HG02763 (cell line): Measurements from ENCODE around the gene NAV2.

Source experiments
- ATAC-seq: cut with Tn5 transposase; IDR thresholded peaks from one replicate; pipeline ENCODE4 v1.9.1; 2021; ENCODE audit warnings: mild to moderate bottlenecking, moderate library complexity; ENCODE audit not compliant: unreplicated experiment

Gene NAV2

DNA sequence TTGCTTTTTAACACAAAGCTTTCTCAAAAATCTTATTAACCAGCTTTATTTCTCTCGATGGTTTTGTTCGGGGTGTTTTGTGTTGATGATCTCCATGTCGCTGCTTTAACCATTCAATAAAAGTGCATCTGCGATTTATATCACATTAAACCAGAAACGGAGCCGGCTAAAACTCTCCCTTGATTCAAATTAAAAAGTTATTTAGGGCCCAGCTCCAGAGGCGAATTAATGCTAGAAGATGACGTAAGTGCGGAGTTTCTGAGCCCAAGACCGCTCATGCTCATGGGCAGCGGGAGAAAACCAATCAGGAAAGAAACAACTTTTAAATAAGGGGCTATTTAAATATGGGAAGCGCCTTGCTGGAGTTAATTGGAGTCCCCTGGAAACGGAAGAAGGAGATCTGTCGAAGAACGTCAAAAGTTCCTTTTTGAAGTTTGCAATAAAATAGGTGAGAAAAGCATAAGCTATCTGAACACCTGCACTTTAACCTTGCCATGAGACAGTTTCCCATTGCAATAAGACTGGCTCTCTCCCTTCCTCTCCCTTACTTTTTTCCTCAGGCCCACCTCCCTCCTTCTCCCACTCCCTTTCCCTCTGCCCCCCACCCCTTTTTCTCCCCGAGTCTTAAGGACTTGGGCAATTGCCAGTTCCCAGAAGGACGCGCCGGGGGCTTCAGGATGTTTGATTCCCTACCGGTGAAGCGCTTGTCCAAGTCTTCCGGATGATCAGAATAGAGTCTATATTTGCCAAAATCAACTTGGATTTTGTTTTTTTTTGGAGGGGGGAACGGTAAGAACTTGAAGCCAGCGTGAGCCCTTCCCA lies 449.5 kb downstream of the NAV2 start:
- ATAC-seq, result no peak

DNA sequence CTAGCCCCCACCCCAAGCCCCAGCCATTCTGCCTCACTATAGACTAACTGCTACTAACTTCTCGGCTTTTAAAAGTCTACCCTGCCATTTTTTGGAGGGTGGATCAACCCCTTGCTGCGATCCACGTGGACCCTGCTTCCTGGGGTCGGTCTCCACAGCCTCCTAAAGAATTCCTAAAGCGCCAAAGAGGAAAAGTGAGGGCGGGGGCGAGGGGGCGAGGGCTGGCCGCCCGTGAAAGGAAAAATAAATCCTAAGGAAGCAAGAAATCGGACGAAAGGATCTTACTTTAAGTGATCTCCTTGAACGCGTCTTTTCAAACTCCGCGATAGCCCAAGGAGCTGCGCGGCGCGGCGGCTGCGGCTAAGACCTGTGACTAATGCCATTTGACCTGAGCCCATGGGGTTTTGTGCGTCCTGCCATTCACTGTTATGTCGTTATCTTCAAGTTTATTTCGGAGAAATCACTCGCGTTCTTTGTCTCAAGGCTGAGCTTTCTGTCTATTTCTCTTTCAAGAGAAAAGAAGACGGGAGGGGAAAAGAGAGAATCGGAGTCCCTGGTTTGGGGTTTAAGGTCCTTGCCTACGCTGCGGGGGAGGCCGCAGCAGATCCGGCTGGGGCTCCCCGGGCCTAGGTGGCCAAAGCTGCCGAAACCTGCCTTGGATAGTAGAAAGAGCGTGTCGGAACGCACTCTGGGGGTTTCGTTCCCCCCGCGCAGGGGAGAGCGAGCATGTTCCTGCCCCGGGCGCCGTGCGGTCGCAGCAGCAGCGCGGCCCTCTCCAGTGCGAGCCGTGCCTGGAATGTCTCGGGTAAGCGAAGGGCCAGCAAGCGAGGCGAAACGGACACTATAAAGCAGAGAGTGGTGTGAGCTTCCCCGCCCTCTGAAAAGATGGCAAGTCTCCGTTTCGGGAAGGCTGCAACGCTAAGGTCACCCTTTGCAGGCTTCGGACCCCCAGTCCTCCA lies 450.5 kb downstream of the NAV2 start:
- ATAC-seq, result no peak

DNA sequence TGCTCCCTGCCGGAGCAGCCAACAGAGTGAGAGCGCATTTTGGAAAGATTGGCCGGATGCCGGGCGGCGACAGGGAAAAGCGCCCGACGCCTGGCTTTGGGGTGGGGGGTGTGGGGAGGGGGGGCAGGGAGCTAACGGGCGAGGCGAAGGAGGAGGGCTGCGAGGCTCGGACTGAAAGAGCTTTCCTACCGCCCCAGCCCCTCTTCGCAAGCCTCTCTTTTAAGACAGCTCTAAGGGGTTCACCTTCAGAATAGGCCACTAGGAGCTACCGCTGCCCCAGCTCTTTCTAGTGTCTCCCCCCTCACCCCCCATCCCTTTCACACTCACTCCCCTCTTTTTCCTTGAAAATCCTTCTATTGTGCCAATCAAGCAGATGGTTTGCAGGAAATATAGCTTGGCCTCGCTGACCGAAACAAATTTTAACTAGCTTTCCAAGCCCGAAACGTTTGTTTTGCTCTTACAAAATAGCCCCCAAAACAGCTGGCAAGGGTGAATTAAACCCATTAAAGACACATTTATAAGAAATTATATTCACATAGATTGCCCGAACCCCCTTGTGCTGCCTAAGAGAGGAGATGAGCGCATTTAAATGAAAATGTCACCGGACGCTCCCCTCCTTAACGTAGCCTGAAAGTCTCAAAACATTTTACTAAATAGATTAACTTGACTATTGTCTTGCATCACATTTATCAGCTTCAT lies 451.3 kb downstream of the NAV2 start:
- no peak for ATAC-seq
